Thymus (tissue), 11 donors: ENCODE measurements around the gene EIF4E3. TPM values are rescaled to one million over a fixed set of nuclear protein-coding genes. Genes with fewer than 3 reads are reported as not detected.

Experiments used
- DNase-seq, 9 donors: peaks; one replicate each; pipeline ENCODE4 v3.0.0-alpha.2; 2013; ENCODE audit warnings: low spot score in 9 of 9, low read depth in 6 of 9, missing footprints in 1 of 9
- H3K27ac ChIP-seq, 2 donors: one replicate each; pipeline ENCODE4 v1.5.1; 2013; ENCODE audit warnings: control low read depth in 1 of 2, low read depth in 1 of 2, low read length in 1 of 2, mild to moderate bottlenecking in 1 of 2, moderate library complexity in 1 of 2
- H3K27me3 ChIP-seq, 2 donors: one replicate each; pipeline ENCODE4 v1.5.1; 2013; ENCODE audit warnings: low read length in 1 of 2; ENCODE audit not compliant: control insufficient read depth in 2 of 2, insufficient read depth in 1 of 2
- H3K36me3 ChIP-seq, 2 donors: one replicate each; pipeline ENCODE4 v1.5.1; 2013; ENCODE audit warnings: low read length in 1 of 2, mild to moderate bottlenecking in 1 of 2, moderate library complexity in 1 of 2; ENCODE audit not compliant: control insufficient read depth in 2 of 2, insufficient read depth in 2 of 2
- H3K4me1 ChIP-seq, 2 donors: one replicate each; pipeline ENCODE4 v1.5.1; 2013; ENCODE audit warnings: low read length in 2 of 2; ENCODE audit not compliant: control insufficient read depth in 2 of 2, insufficient read depth in 2 of 2
- H3K4me3 ChIP-seq, 2 donors: one replicate each; pipeline ENCODE4 v1.5.1; 2013; ENCODE audit warnings: low read length in 2 of 2, control low read depth in 1 of 2, mild to moderate bottlenecking in 1 of 2
- H3K9me3 ChIP-seq, 2 donors: one replicate each; pipeline ENCODE4 v1.5.1; 2013; ENCODE audit warnings: low read length in 1 of 2, mild to moderate bottlenecking in 1 of 2; ENCODE audit not compliant: control insufficient read depth in 2 of 2, insufficient read depth in 1 of 2
- WGBS: extraction: QIAGEN DNeasy Blood & Tissue Kit; methylation state at CpG from one replicate; pipeline ENCODE4 v1.1.7; 2013; 5-methylcytosine and 5-hydroxymethylcytosine counted together
- polyA plus RNA-seq: library from polyadenylated mRNA; stranded (reverse); fragments of 200-250 nt; gene quantifications from one replicate; pipeline ENCODE4 v1.2.3, GENCODE V29; 2013
- total RNA-seq: library from RNA; stranded (reverse); fragments of 120-200 nt; gene quantifications from one replicate; pipeline ENCODE4 v1.2.4, GENCODE V29; 2013
- donor health status: healthy.

The EIF4E3 gene
- total and polyA plus RNA-seq, 2 donors = 1.5 to 13.7 TPM

DNA sequence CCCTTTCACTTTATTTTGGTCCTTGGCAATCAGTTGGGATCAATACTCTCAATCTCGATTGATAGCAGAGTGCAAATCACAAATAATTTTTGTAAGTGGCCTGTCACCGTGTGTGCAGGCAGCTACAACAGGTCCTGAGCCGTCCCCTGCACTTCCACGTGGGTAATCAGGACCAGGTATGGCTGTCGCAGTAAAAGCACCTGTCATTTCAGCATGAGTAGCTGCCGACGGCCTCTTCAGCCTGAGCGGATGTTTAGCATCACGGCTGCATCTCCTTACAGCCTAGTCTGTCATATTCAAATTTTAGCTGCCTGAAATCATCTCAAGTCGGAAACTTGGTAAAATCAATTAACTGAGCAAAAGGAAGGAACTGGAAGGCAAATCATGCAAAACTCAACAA is 88.7 kb downstream of the EIF4E3 start:
- H3K27ac ChIP-seq = no peak overlapping the region
- H3K9me3 ChIP-seq = no peaks in the 10 kb centered on the region
- H3K4me1 ChIP-seq = no peaks in the 10 kb centered on the region
- DNase-seq = no peak
- no peaks in the 10 kb centered on the region for H3K36me3 ChIP-seq
- H3K4me3 ChIP-seq = no peak overlapping the region
- no peaks in the 10 kb centered on the region for H3K27me3 ChIP-seq
- 93% methylated on average over 10 of the region's 10 CpGs for WGBS

DNA sequence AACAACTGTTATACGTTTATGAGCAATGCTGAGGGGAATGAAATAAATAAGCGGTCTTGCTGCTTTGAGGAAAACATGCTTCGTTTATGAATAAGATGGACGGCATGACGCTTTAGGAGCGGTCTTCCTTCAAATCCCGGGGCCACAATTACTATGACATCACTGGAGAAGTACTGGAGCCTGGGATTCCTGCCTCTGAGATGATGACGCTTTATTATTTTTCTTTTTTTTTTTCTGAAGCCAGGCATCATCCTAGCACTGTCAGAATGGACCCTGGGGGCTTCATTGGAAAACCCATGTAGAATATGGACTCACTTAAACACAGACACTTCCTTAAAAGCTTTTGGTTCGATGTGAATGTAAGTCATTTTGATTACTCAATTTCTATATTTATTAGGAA is 89.2 kb downstream of the EIF4E3 start:
- H3K4me1 ChIP-seq = no peaks in the 10 kb centered on the region
- H3K9me3 ChIP-seq = no peaks in the 10 kb centered on the region
- DNase-seq = no peak
- H3K27me3 ChIP-seq = no peaks in the 10 kb centered on the region
- WGBS = 97% methylated on average over 9 of the region's 9 CpGs
- H3K36me3 ChIP-seq = no peaks in the 10 kb centered on the region
- no peak overlapping the region for H3K27ac ChIP-seq
- no peak overlapping the region for H3K4me3 ChIP-seq

DNA sequence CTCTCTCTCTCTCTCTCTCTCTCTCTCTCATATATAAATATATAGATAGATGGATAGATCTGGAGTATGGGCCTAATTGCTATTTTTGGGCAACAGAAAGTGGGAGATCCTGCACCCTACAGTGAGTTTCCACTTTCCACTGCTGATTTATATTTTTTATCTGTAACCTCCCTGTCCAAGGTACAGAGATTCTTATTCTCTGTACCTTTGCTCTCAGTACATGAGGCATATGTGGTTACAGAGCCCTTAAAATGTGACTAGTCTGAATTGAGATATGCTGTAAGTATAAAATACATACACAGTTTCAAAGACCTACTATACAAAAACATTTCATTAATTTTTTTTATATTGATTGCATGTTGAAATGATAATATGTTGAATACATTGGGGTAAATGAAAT is 90.5 kb downstream of the EIF4E3 start:
- Histone ChIP-seq H3K36me3 (no peaks in the 10 kb centered on the region), H3K4me1 (no peaks in the 10 kb centered on the region), H3K27me3 (no peaks in the 10 kb centered on the region), H3K9me3 (no peaks in the 10 kb centered on the region), H3K27ac (no peak overlapping the region), H3K4me3 (no peak overlapping the region)
- no peak for DNase-seq

DNA sequence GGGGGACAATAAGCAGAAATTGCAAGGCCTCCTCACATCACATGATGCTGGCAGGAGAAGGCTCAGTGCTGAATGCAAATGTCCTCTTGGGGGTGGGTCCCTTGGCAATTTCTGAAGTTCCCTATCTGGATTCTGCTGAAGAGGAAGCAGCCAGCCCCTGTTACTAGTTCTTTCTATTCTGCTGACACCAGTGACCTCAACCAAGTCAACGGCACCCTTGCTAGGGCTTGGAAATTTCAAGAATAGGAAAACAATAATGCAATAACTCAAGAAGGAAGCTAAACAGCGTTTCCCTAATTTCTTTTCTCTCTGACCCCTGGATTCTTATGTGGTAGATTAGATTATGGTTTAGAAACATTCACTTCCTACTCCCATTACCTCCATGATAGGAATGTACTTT is 95.5 kb downstream of the EIF4E3 start:
- Histone ChIP-seq H3K4me1 (no peaks in the 10 kb centered on the region), H3K4me3 (no peak overlapping the region), H3K27me3 (no peaks in the 10 kb centered on the region), H3K27ac (no peak overlapping the region), H3K9me3 (no peaks in the 10 kb centered on the region), H3K36me3 (no peaks in the 10 kb centered on the region)
- 50% methylated on average over 2 of the region's 2 CpGs for WGBS
- no peak for DNase-seq

DNA sequence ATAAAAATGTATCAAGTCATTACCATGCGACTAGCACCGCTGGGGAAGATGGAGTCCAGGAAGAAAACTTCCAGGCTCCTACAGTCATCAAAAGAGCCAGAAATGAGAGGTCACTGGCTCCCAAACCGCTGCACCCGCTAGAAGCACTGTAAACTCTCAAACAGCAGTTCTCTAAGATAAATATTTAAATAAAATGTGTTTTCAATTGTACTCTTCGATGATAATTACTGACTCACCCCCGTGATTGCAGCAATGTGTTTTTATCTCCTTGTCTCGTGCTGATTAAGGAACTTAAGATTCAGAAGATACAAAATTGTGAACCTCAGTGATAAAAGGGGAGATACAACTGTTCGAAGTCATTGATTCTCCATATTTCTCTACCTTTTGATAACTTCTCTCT is 95.9 kb downstream of the EIF4E3 start:
- DNase-seq = no peak
- H3K27ac ChIP-seq = no peak overlapping the region
- no peak overlapping the region for H3K4me3 ChIP-seq
- WGBS = 96% methylated on average over 8 of the region's 8 CpGs
- no peaks in the 10 kb centered on the region for H3K9me3 ChIP-seq
- H3K4me1 ChIP-seq = no peaks in the 10 kb centered on the region
- H3K36me3 ChIP-seq = no peaks in the 10 kb centered on the region
- no peaks in the 10 kb centered on the region for H3K27me3 ChIP-seq

DNA sequence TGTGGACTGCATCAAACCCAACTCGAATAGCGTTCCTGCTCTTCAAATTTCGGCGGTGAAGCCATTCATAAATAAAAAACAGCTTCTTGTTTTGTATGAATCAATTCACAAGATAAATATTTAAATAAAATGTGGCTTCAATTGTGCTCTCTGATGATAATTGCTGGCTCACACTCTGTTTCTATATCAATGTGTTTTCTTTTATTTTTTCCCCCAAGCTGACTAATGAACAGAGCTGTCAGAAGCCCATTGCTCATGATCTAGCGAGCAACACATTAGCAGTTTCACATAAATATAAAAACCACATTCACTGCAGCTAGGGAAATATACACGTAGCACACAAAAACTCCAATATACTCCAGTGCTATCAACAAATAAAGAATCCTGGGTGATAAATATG is 96.7 kb downstream of the EIF4E3 start:
- Histone ChIP-seq H3K4me1 (no peaks in the 10 kb centered on the region), H3K27ac (no peak overlapping the region), H3K36me3 (no peaks in the 10 kb centered on the region), H3K9me3 (no peaks in the 10 kb centered on the region), H3K4me3 (no peak overlapping the region), H3K27me3 (no peaks in the 10 kb centered on the region)
- no peak for DNase-seq
- WGBS = 90% methylated on average over 6 of the region's 6 CpGs

DNA sequence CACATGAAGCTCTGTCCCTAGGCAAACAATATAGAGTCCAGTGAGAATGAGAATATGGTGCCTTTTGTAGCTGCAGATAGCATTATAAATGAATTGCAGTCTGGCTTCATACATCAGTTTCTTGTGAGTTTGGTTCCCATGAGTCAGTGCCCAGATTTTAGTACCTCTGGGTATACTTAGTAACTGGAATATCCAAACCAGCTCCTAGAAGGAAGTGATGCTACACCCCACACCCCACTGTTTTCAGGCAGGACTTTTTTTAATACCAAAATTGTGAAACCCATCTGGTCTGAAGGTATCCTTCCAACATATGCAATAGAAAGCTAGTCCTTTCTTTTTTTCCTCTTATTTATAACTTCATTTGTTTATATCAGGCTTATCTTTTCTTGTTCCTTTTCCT is 99.5 kb downstream of the EIF4E3 start:
- Histone ChIP-seq H3K9me3 (no peaks in the 10 kb centered on the region), H3K4me1 (no peaks in the 10 kb centered on the region), H3K4me3 (no peak overlapping the region), H3K36me3 (no peaks in the 10 kb centered on the region), H3K27ac (no peak overlapping the region), H3K27me3 (no peaks in the 10 kb centered on the region)
- DNase-seq = no peak

Other genes starting within 250 kb of the EIF4E3 start
- gene FOXP1, start 141.7 kb downstream of the EIF4E3 start, total RNA-seq = 42.3 TPM
- 26.1 TPM for gene FOXP1, start 141.7 kb downstream of the EIF4E3 start, polyA plus RNA-seq
- 0.05 TPM for gene GPR27, start 28.5 kb upstream of the EIF4E3 start, total RNA-seq
- 1.7 TPM for gene GPR27, start 28.5 kb upstream of the EIF4E3 start, polyA plus RNA-seq
- 0.14 TPM for gene PROK2, start 59.7 kb upstream of the EIF4E3 start, total RNA-seq
- gene PROK2, start 59.7 kb upstream of the EIF4E3 start, polyA plus RNA-seq = 0.57 TPM